ENCODE data around the gene PTPRN2.

DNA sequence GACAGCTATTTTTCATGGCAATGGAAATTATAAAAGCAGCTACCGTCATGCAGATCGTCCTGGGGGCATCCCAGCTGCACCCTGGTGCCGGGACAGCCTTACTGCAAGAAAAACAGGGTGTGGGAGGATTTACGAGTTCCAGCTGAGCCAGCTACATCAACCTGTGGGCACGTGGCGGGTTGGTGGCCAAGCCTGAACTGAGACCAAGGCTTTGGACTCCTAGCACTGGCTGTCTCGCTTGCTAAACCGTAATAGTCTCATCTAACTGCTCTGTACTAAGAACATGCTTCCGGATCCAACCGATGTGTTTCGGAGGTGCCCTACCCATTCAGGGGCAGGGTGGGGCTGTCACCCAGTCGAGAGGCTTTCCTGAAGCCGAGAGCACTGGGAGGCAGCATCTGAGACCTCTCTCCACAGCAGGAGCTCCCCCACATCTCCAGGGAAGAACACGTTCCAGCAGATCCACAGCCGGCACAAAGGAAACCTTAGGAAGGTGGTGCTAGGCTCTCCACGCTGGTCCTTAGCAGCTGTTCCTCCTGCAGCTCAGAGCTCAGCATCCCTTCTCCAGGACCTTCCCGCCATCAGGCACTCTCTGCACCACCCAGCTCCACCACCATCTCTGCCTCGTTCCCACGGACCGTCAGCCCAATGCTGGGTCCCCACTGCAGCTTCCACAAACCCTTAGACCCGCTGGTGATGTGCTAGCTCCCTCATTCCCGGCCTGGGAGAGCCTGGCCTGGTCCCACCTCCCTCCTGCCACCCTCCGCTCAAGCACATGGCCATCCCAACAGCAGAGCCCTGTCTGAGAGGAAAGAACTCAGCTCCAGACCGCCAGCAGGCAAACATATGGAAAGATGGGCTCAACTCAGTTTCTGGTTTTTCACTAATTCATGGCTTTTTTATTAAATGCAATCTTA is 158.5 kb downstream of the PTPRN2 start:
- no peak for TF ChIP-seq POLR2AphosphoS5 (IDR thresholded peaks at IDR 0.05; ENCODE audit: low read depth, low read length)
- TF ChIP-seq, protein P1, sequence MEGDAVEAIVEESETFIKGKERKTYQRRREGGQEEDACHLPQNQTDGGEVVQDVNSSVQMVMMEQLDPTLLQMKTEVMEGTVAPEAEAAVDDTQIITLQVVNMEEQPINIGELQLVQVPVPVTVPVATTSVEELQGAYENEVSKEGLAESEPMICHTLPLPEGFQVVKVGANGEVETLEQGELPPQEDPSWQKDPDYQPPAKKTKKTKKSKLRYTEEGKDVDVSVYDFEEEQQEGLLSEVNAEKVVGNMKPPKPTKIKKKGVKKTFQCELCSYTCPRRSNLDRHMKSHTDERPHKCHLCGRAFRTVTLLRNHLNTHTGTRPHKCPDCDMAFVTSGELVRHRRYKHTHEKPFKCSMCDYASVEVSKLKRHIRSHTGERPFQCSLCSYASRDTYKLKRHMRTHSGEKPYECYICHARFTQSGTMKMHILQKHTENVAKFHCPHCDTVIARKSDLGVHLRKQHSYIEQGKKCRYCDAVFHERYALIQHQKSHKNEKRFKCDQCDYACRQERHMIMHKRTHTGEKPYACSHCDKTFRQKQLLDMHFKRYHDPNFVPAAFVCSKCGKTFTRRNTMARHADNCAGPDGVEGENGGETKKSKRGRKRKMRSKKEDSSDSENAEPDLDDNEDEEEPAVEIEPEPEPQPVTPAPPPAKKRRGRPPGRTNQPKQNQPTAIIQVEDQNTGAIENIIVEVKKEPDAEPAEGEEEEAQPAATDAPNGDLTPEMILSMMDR (IDR thresholded peaks at IDR 0.05): no peak
- no peak for TF ChIP-seq SIN3A (IDR thresholded peaks at IDR 0.05; ENCODE audit: borderline replicate concordance, insufficient read depth, low read depth, low read length)
